Neuron (in vitro differentiated cells): Measurements from ENCODE around the gene CNOT9.
"Not testable (repeated sequence)": the region's sequence is repeated elsewhere in the genome, so short reads cannot be mapped to it uniquely, and the experiment has no call there.

ENCODE experiments used
- H2AFZ ChIP-seq: one replicate; pipeline ENCODE4 v1.6.1; 2013; ENCODE audit warnings: low read depth, mild to moderate bottlenecking, inconsistent platforms, low read length, moderate library complexity
- H3K27me3 ChIP-seq: one replicate; pipeline ENCODE4 v1.6.1; 2013; ENCODE audit warnings: low read length; ENCODE audit not compliant: insufficient read depth
- H3K36me3 ChIP-seq: one replicate; pipeline ENCODE4 v1.6.1; 2013; ENCODE audit warnings: low read length; ENCODE audit not compliant: insufficient read depth
- H3K4me1 ChIP-seq: one replicate; pipeline ENCODE4 v1.6.1; 2013; ENCODE audit warnings: low read length; ENCODE audit not compliant: insufficient read depth
- H3K4me3 ChIP-seq: 2 replicates; pipeline ENCODE4 v1.5.1; 2013; ENCODE audit warnings: mild to moderate bottlenecking, low read length, moderate library complexity
- H3K9me3 ChIP-seq: one replicate; pipeline ENCODE4 v1.6.1; 2013; ENCODE audit warnings: low read length

CNOT9 gene

GRCh38 chr2:218568190-218569037, at the start of gene CNOT9, which contains the start of gene USP37:
Gene CNOT9 (plus strand): TSS chr2:218568839. CDS start chr2:218568955, 116 bp downstream.
Gene USP37 (minus strand): TSS chr2:218568351. CDS start chr2:218558653, 9,698 bp downstream.
- peak within 1 kb of the TSS; percentile 79 for H2AFZ ChIP-seq
- peaks cover 26% of the 10 kb centered on the region for H3K36me3 ChIP-seq
- peaks cover 31% of the 10 kb centered on the region for H3K4me1 ChIP-seq
- no peaks in the 10 kb centered on the region for H3K9me3 ChIP-seq
- H3K4me3 ChIP-seq, result peak within 1 kb of the TSS; percentile 81
- no peaks in the 10 kb centered on the region for H3K27me3 ChIP-seq

- H3K4me3 ChIP-seq, result no peak overlapping the region
These were observed 49.8 kb upstream of the CNOT9 start for GRCh38 chr2:218518876-218519275.

GRCh38 chr2:218523651-218524050, 45.0 kb upstream of the CNOT9 start:
- Histone ChIP-seq H2AFZ (no peak overlapping the region), H3K36me3 (peaks cover 53% of the 10 kb centered on the region), H3K4me1 (no peaks in the 10 kb centered on the region), H3K4me3 (no peak overlapping the region), H3K27me3 (no peaks in the 10 kb centered on the region), H3K9me3 (peaks cover 8% of the 10 kb centered on the region)

More at GRCh38 chr2:218518876-218519275, 49.8 kb upstream of the CNOT9 start:
- Histone ChIP-seq H2AFZ (no peak overlapping the region), H3K36me3 (peaks cover 27% of the 10 kb centered on the region), H3K9me3 (no peaks in the 10 kb centered on the region), H3K4me1 (no peaks in the 10 kb centered on the region), H3K27me3 (no peaks in the 10 kb centered on the region)

GRCh38 chr2:218528409-218528808, 40.2 kb upstream of the CNOT9 start:
- peaks cover 14% of the 10 kb centered on the region for H3K9me3 ChIP-seq
- not testable (repeated sequence) for H3K4me3 ChIP-seq, H2AFZ ChIP-seq, H3K4me1 ChIP-seq, H3K27me3 ChIP-seq
- H3K36me3 ChIP-seq, result peaks cover 77% of the 10 kb centered on the region

GRCh38 chr2:218529990-218530389, 38.6 kb upstream of the CNOT9 start:
- H2AFZ ChIP-seq, result no peak overlapping the region
- H3K4me1 ChIP-seq, result no peaks in the 10 kb centered on the region
- peaks cover 68% of the 10 kb centered on the region for H3K36me3 ChIP-seq
- no peak overlapping the region for H3K4me3 ChIP-seq
- no peaks in the 10 kb centered on the region for H3K27me3 ChIP-seq
- H3K9me3 ChIP-seq, result peaks cover 14% of the 10 kb centered on the region

GRCh38 chr2:218536804-218537494, 31.7 kb upstream of the CNOT9 start:
- Histone ChIP-seq H3K4me1 (no peaks in the 10 kb centered on the region), H3K4me3 (no peak overlapping the region), H3K36me3 (peaks cover 63% of the 10 kb centered on the region), H3K27me3 (no peaks in the 10 kb centered on the region), H2AFZ (no peak overlapping the region), H3K9me3 (no peaks in the 10 kb centered on the region)

- Histone ChIP-seq H3K4me3 (no peak overlapping the region), H3K36me3 (peaks cover 70% of the 10 kb centered on the region), H3K4me1 (no peaks in the 10 kb centered on the region), H3K9me3 (no peaks in the 10 kb centered on the region), H3K27me3 (no peaks in the 10 kb centered on the region), H2AFZ (no peak overlapping the region)
These were observed 28.6 kb upstream of the CNOT9 start for GRCh38 chr2:218540015-218540414.

- Histone ChIP-seq H3K36me3 (peaks cover 72% of the 10 kb centered on the region), H2AFZ (no peak overlapping the region), H3K4me1 (no peaks in the 10 kb centered on the region), H3K27me3 (no peaks in the 10 kb centered on the region), H3K4me3 (no peak overlapping the region), H3K9me3 (no peaks in the 10 kb centered on the region)
These were observed 22.6 kb upstream of the CNOT9 start for GRCh38 chr2:218546012-218546411.

GRCh38 chr2:218547511-218547910, 21.1 kb upstream of the CNOT9 start:
- Histone ChIP-seq H2AFZ (no peak overlapping the region), H3K36me3 (peaks cover 70% of the 10 kb centered on the region), H3K27me3 (no peaks in the 10 kb centered on the region), H3K9me3 (no peaks in the 10 kb centered on the region), H3K4me3 (no peak overlapping the region), H3K4me1 (no peaks in the 10 kb centered on the region)

GRCh38 chr2:218547978-218548377, 20.7 kb upstream of the CNOT9 start:
- Histone ChIP-seq H3K4me3 (no peak overlapping the region), H3K27me3 (no peaks in the 10 kb centered on the region), H3K36me3 (peaks cover 70% of the 10 kb centered on the region), H3K4me1 (no peaks in the 10 kb centered on the region), H3K9me3 (no peaks in the 10 kb centered on the region), H2AFZ (no peak overlapping the region)

GRCh38 chr2:218554225-218554624, 14.4 kb upstream of the CNOT9 start:
- H3K36me3 ChIP-seq, result peaks cover 74% of the 10 kb centered on the region
- not testable (repeated sequence) for H3K4me1 ChIP-seq, H2AFZ ChIP-seq, H3K4me3 ChIP-seq, H3K27me3 ChIP-seq, H3K9me3 ChIP-seq

- H2AFZ ChIP-seq, result no peak overlapping the region
- peaks cover 83% of the 10 kb centered on the region for H3K36me3 ChIP-seq
- no peak overlapping the region for H3K4me3 ChIP-seq
- H3K4me1 ChIP-seq, result no peaks in the 10 kb centered on the region
- H3K27me3 ChIP-seq, result no peaks in the 10 kb centered on the region
- H3K9me3 ChIP-seq, result peaks cover 3% of the 10 kb centered on the region
These were observed 13.1 kb upstream of the CNOT9 start for GRCh38 chr2:218555527-218555926.

- Histone ChIP-seq H3K4me1 (no peaks in the 10 kb centered on the region), H2AFZ (no peak overlapping the region), H3K9me3 (peaks cover 3% of the 10 kb centered on the region), H3K4me3 (no peak overlapping the region), H3K27me3 (no peaks in the 10 kb centered on the region), H3K36me3 (peaks cover 82% of the 10 kb centered on the region)
These were observed 10.7 kb upstream of the CNOT9 start for GRCh38 chr2:218557941-218558340.
